GM23338 (cell line): ENCODE measurements around the gene PDIA2. TPM values are rescaled to one million over a fixed set of nuclear protein-coding genes. Genes with fewer than 3 reads are reported as not detected.

Experiments
- ATAC-seq: fragments of 200-7000 bp; cut with Tn5 transposase; 3 replicates; pipeline ENCODE4 v1.9.1; 2020
- DNase-seq: peaks from one replicate; pipeline ENCODE4 v3.0.0-alpha.2; 2015; ENCODE audit warnings: low spot score
- H2AFZ ChIP-seq: fragments of 200-600 bp; sonication (generic); 2 replicates; pipeline ENCODE4 v1.8.0; 2016; ENCODE audit warnings: antibody characterized with exemption, mild to moderate bottlenecking, moderate library complexity
- H3F3A ChIP-seq: fragments of 200-600 bp; sonication (generic); replicated peaks from 2 replicates; pipeline ENCODE4 v1.8.0; 2017; ENCODE audit warnings: antibody characterized with exemption, mixed run types, low read depth
- H3K27ac ChIP-seq: fragments of 200-600 bp; sonication (generic); 2 replicates; pipeline ENCODE4 v1.6.1; 2016; ENCODE audit warnings: low read depth
- H3K27me3 ChIP-seq: fragments of 200-600 bp; sonication (generic); 2 replicates; pipeline ENCODE4 v1.8.0; 2016; ENCODE audit warnings: mild to moderate bottlenecking, mixed run types, moderate library complexity; ENCODE audit not compliant: insufficient read depth
- H3K36me3 ChIP-seq: fragments of 200-600 bp; sonication (generic); 2 replicates; pipeline ENCODE4 v1.8.0; 2016; ENCODE audit warnings: mild to moderate bottlenecking; ENCODE audit not compliant: insufficient read depth
- H3K4me1 ChIP-seq: fragments of 200-600 bp; sonication (generic); 2 replicates; pipeline ENCODE4 v1.8.0; 2016; ENCODE audit warnings: mild to moderate bottlenecking, moderate library complexity; ENCODE audit not compliant: insufficient read depth
- H3K4me2 ChIP-seq: fragments of 200-600 bp; sonication (generic); 2 replicates; pipeline ENCODE4 v1.7.1; 2017; ENCODE audit warnings: mixed run types
- H3K4me3 ChIP-seq: fragments of 200-600 bp; sonication (generic); 2 replicates; pipeline ENCODE4 v1.6.1; 2016; ENCODE audit warnings: mixed run types
- H3K79me2 ChIP-seq: fragments of 200-600 bp; sonication (generic); replicated peaks from 2 replicates; pipeline ENCODE4 v1.8.0; 2017; ENCODE audit warnings: mild to moderate bottlenecking; ENCODE audit not compliant: insufficient read depth
- H3K9me2 ChIP-seq: fragments of 200-600 bp; sonication (generic); 2 replicates; pipeline ENCODE4 v1.8.0; 2017; ENCODE audit not compliant: insufficient read depth
- H4K20me1 ChIP-seq: fragments of 200-600 bp; sonication (generic); replicated peaks from 2 replicates; pipeline ENCODE4 v1.8.0; 2017; ENCODE audit warnings: mild to moderate bottlenecking; ENCODE audit not compliant: insufficient read depth
- H3K27ac Mint-ChIP-seq: 2 replicates; pipeline ENCODE4 v1.8.0; 2020; ENCODE audit warnings: inconsistent platforms, mild to moderate bottlenecking, moderate library complexity, mixed read lengths
- H3K27me3 Mint-ChIP-seq: 3 replicates; pipeline ENCODE4 v1.8.0; 2022; ENCODE audit warnings: low read depth, mild to moderate bottlenecking, moderate library complexity, mixed read lengths, inconsistent platforms; ENCODE audit not compliant: insufficient read depth, poor library complexity
- H3K36me3 Mint-ChIP-seq: 3 replicates; pipeline ENCODE4 v1.8.0; 2021; ENCODE audit warnings: low read depth, mild to moderate bottlenecking, inconsistent platforms, moderate library complexity, mixed read lengths
- H3K4me1 Mint-ChIP-seq: 3 replicates; pipeline ENCODE4 v1.8.0; 2020; ENCODE audit warnings: mild to moderate bottlenecking, inconsistent platforms, mixed read lengths
- H3K4me3 Mint-ChIP-seq: 3 replicates; pipeline ENCODE4 v1.8.0; 2021; ENCODE audit warnings: moderate library complexity, mild to moderate bottlenecking, inconsistent platforms, mixed read lengths
- H3K9me3 Mint-ChIP-seq: 3 replicates; pipeline ENCODE4 v1.8.0; 2020; ENCODE audit warnings: moderate library complexity, mild to moderate bottlenecking, inconsistent platforms, mixed read lengths
- CREB1 ChIP-seq: fragments of 250-450 bp; sonication (Bioruptor Pico); IDR thresholded peaks from 2 replicates; pipeline ENCODE4 v1.5.0; 2020; ENCODE audit warnings: low read depth, mild to moderate bottlenecking, moderate library complexity
- CTCF ChIP-seq, 2 experiments: fragments of 200-600 bp in 1 of 2; sonication (generic) in 1 of 2; conservative IDR thresholded peaks; 2 replicates each; pipeline versions ENCODE4 v1.5.1 to v1.6.1; 2016 to 2017; ENCODE audit warnings: antibody characterized with exemption in 2 of 2, low read depth in 2 of 2, mild to moderate bottlenecking in 2 of 2, moderate library complexity in 1 of 2
- EZH2phosphoT487 ChIP-seq: fragments of 200-600 bp; sonication (generic); IDR thresholded peaks from one replicate; pipeline ENCODE4 v1.8.1; 2018; ENCODE audit warnings: antibody characterized with exemption; ENCODE audit not compliant: unreplicated experiment
- JUNB ChIP-seq: IDR thresholded peaks from one replicate; pipeline ENCODE4 v1.6.1; 2016; ENCODE audit warnings: antibody characterized with exemption; ENCODE audit not compliant: unreplicated experiment
- NANOG ChIP-seq: IDR thresholded peaks from 2 replicates; pipeline ENCODE4 v1.6.1; 2016; ENCODE audit warnings: antibody characterized with exemption, borderline replicate concordance
- REST ChIP-seq: IDR thresholded peaks from one replicate; pipeline ENCODE4 v1.6.1; 2018; ENCODE audit warnings: antibody characterized with exemption; ENCODE audit not compliant: unreplicated experiment
- polyA plus RNA-seq: library from polyadenylated mRNA; unstranded; fragments of >200 nt; fragmentation: Nextera tagmentation; extraction: Ambion mirVana; gene quantifications from 2 replicates; pipeline ENCODE4 v1.2.1, GENCODE V29; 2016
- total RNA-seq: library from RNA; depleted of rRNA; stranded (reverse); fragments of >200 nt; shearing (Covaris generic); gene quantifications from 2 replicates; pipeline ENCODE4 v1.2.3, GENCODE V29; 2014

PDIA2 gene
- total and polyA plus RNA-seq, 2 experiments from 2014 or later: 0.39 to 0.87 TPM

- ATAC-seq: no peak
- Mint-ChIP-seq H3K9me3 (no peaks in the 10 kb centered on the region), H3K27me3 (peaks cover 7% of the 10 kb centered on the region), H3K36me3 (peaks cover 13% of the 10 kb centered on the region; the same call in 2 of the 3 replicates), H3K4me3 (no peak overlapping the region), H3K4me1 (no peaks in the 10 kb centered on the region; the same call in 1 of the 3 replicates), H3K27ac (no peak overlapping the region)
- H3K36me3 ChIP-seq: 0 out of 2 replicates have a peak, but pooled peaks cover 3% of the 10 kb centered on the region
- peaks cover 13% of the 10 kb centered on the region for H4K20me1 ChIP-seq
- no peak overlapping the region for H3K4me2 ChIP-seq
- no peak for TF ChIP-seq CREB1
- no peak for TF ChIP-seq NANOG
- no peak for TF ChIP-seq REST
- TF ChIP-seq EZH2phosphoT487: no peak
- H3K27ac ChIP-seq: no peak overlapping the region
- H3K27me3 ChIP-seq: no peaks in the 10 kb centered on the region
- no peak overlapping the region for H2AFZ ChIP-seq
- peaks cover 10% of the 10 kb centered on the region for H3K79me2 ChIP-seq
- H3K9me2 ChIP-seq: no peaks in the 10 kb centered on the region
- H3F3A ChIP-seq: no peaks in the 10 kb centered on the region; the same call in 1 of the 2 replicates
- H3K4me3 ChIP-seq: no peak overlapping the region
- no peaks in the 10 kb centered on the region for H3K4me1 ChIP-seq
- DNase-seq: no peak
Observed at GRCh38 chr16:307691-308312, 24.8 kb downstream of the PDIA2 start.

- no peak overlapping the region for H3K27ac Mint-ChIP-seq
- H3K4me3 Mint-ChIP-seq: no peak overlapping the region
- Histone ChIP-seq H2AFZ (no peak overlapping the region), H3K79me2 (peaks cover 15% of the 10 kb centered on the region), H3K9me2 (no peaks in the 10 kb centered on the region), H3K4me1 (no peaks in the 10 kb centered on the region), H3K27me3 (no peaks in the 10 kb centered on the region), H3K36me3 (0 out of 2 replicates have a peak, but pooled peaks cover 3% of the 10 kb centered on the region), H4K20me1 (peaks cover 13% of the 10 kb centered on the region), H3K27ac (peak overlapping the region; percentile 32; the same call in 1 of the 2 replicates), H3K4me2 (no peak overlapping the region), H3F3A (no peaks in the 10 kb centered on the region; the same call in 1 of the 2 replicates), H3K4me3 (no peak overlapping the region)
- TF ChIP-seq CTCF (conservative IDR thresholded peaks at IDR 0.05; ENCODE audit: low read depth in 2 of 2): peak in 1 of 2 experiments; percentile 38; a peak in 1 of 4 replicates
- no peak for TF ChIP-seq JUNB
- peaks cover 12% of the 10 kb centered on the region for H3K36me3 Mint-ChIP-seq
- ATAC-seq (peak; percentile 76), DNase-seq (peak; percentile 37)
- H3K4me1 Mint-ChIP-seq: no peaks in the 10 kb centered on the region; the same call in 1 of the 3 replicates
- peaks cover 7% of the 10 kb centered on the region for H3K27me3 Mint-ChIP-seq
- no peaks in the 10 kb centered on the region for H3K9me3 Mint-ChIP-seq
Observed at GRCh38 chr16:309476-309875, 26.5 kb downstream of the PDIA2 start.
